ENCODE data around the gene KIAA1958.

The KIAA1958 gene

GRCh38 chr9:112445196-112445595 lies 41.4 kb upstream of the KIAA1958 start:
- no peak overlapping the region for H3K4me3 ChIP-seq (ENCODE audit: low read length)
- TF ChIP-seq CTCF (IDR thresholded peaks at IDR 0.05; ENCODE audit: insufficient read depth, low read depth, low read length, missing control alignments) = no peak
- no peak for DNase-seq (ENCODE audit: low read depth)

GRCh38 chr9:112446080-112446479 lies 40.5 kb upstream of the KIAA1958 start:
- TF ChIP-seq CTCF (IDR thresholded peaks at IDR 0.05; ENCODE audit: insufficient read depth, low read depth, low read length, missing control alignments) = no peak
- no peak overlapping the region for H3K4me3 ChIP-seq (ENCODE audit: low read length)
- no peak for DNase-seq (ENCODE audit: low read depth)

GRCh38 chr9:112446526-112446925 lies 40.1 kb upstream of the KIAA1958 start:
- no peak overlapping the region for H3K4me3 ChIP-seq (ENCODE audit: low read length)
- DNase-seq (ENCODE audit: low read depth) = no peak
- no peak for TF ChIP-seq CTCF (IDR thresholded peaks at IDR 0.05; ENCODE audit: insufficient read depth, low read depth, low read length, missing control alignments)

GRCh38 chr9:112447283-112447761 lies 39.3 kb upstream of the KIAA1958 start:
- peak; percentile 70 for DNase-seq (ENCODE audit: low read depth)

GRCh38 chr9:112462855-112463254 lies 23.8 kb upstream of the KIAA1958 start:
- TF ChIP-seq CTCF (IDR thresholded peaks at IDR 0.05; ENCODE audit: insufficient read depth, low read depth, low read length, missing control alignments) = no peak
- no peak for DNase-seq (ENCODE audit: low read depth)
- no peak overlapping the region for H3K4me3 ChIP-seq (ENCODE audit: low read length)

More at GRCh38 chr9:112447283-112447761, 39.3 kb upstream of the KIAA1958 start:
- no peak overlapping the region for H3K4me3 ChIP-seq (ENCODE audit: low read length)
- TF ChIP-seq CTCF (IDR thresholded peaks at IDR 0.05; ENCODE audit: insufficient read depth, low read depth, low read length, missing control alignments) = no peak

GRCh38 chr9:112465352-112465751 lies 21.3 kb upstream of the KIAA1958 start:
- no peak overlapping the region for H3K4me3 ChIP-seq (ENCODE audit: low read length)
- no peak for DNase-seq (ENCODE audit: low read depth)
- TF ChIP-seq CTCF (IDR thresholded peaks at IDR 0.05; ENCODE audit: insufficient read depth, low read depth, low read length, missing control alignments) = no peak

GRCh38 chr9:112472996-112473395 lies 13.6 kb upstream of the KIAA1958 start:
- no peak for DNase-seq (ENCODE audit: low read depth)
- no peak for TF ChIP-seq CTCF (IDR thresholded peaks at IDR 0.05; ENCODE audit: insufficient read depth, low read depth, low read length, missing control alignments)
- H3K4me3 ChIP-seq (ENCODE audit: low read length) = no peak overlapping the region

Measured in epithelial cell of esophagus (primary cell).